Measurements from ENCODE around the gene RAB11FIP3.

Gene RAB11FIP3

GRCh38 chr16:569445-570254 lies 144.2 kb downstream of the RAB11FIP3 start, which contains the start of gene PIGQ:
TSS of gene PIGQ (plus strand) at chr16:569968. CDS start at chr16:574075, 4,107 bp downstream.
- peak; percentile 73 to 85 for ATAC-seq

Measured in activated CD4-positive, CD25-positive, alpha-beta regulatory T cell treated with anti-CD3 and anti-CD28 coated beads, Interleukin-2, amount 50 U/mL, for 24 hours (primary cell).